Adrenal gland (tissue), 5 donors: ENCODE data around the gene DLG2.

Experiments
- CTCF ChIP-seq, 6 experiments: fragments of 450-650 bp in 4 of 6; fragments of 200-600 bp in 2 of 6; sonication (generic) in 1 of 6; IDR thresholded peaks; 1 replicate in 5 of 6; 2 replicates in 1 of 6; pipeline versions ENCODE4 v1.5.1 to v1.8.0; 2016 to 2021; ENCODE audit warnings: antibody characterized with exemption in 6 of 6, mild to moderate bottlenecking in 2 of 6, moderate library complexity in 1 of 6
- POLR2A ChIP-seq, 2 donors: fragments of 450-650 bp; IDR thresholded peaks; one replicate each; pipeline ENCODE4 v1.6.1; 2017; ENCODE audit warnings: antibody characterized with exemption in 2 of 2, mild to moderate bottlenecking in 2 of 2, moderate library complexity in 1 of 2
- donor health status: DM: no; HTN: no; CAD: no.

- no peak for TF ChIP-seq POLR2A (IDR thresholded peaks at IDR 0.05)
- TF ChIP-seq CTCF (IDR thresholded peaks at IDR 0.05): no peak
Measured at GRCh38 chr11:85118151-85118550, 509.0 kb downstream of the DLG2 start.
